IMR-90 (cell line): ENCODE data around the gene TMPRSS3. TPM values are rescaled to one million over a fixed set of nuclear protein-coding genes. Genes with fewer than 3 reads are reported as not detected.

Source experiments
- ATAC-seq: fragments of 200-7000 bp; cut with Tn5 transposase; 2 replicates; pipeline ENCODE4 v1.9.1; 2020; ENCODE audit warnings: low read depth, mild to moderate bottlenecking, moderate library complexity
- BruUV-seq: library from RNA; stranded (reverse); fragments of 400-500 nt; replicated peaks from 2 replicates; lab custom pipeline; 2021; lab: Mats Ljungman, UMichigan
- CTCF ChIA-PET: fragments of 300-600 bp; formaldehyde crosslinking; extraction: SDS; loops from one replicate; lab custom pipeline; 2021; ENCODE audit warnings: antibody characterized with exemption; lab: Yijun Ruan, JAX
- POLR2A ChIA-PET: fragments of 300-600 bp; sonication (Branson Sonifier 250); formaldehyde crosslinking; loops from one replicate; lab custom pipeline; 2022; ENCODE audit warnings: antibody characterized with exemption; ENCODE audit not compliant: unreplicated experiment; lab: Charles Lee
- DNase-seq: peaks from one replicate; pipeline ENCODE4 v3.0.0; 2013
- H2AFZ ChIP-seq: replicated peaks from 2 replicates; pipeline ENCODE3; 2013; ENCODE audit warnings: low read length, mild to moderate bottlenecking; ENCODE audit not compliant: poor library complexity
- H2AK5ac ChIP-seq: 2 replicates; pipeline ENCODE4 v1.6.1; 2013; ENCODE audit warnings: low read depth, low read length, inconsistent platforms
- H2AK9ac ChIP-seq: replicated peaks from 2 replicates; pipeline ENCODE3; 2013; ENCODE audit warnings: mild to moderate bottlenecking, low read depth, low read length, moderate library complexity; ENCODE audit not compliant: poor library complexity
- H2BK120ac ChIP-seq: 2 replicates; pipeline ENCODE4 v1.6.1; 2013; ENCODE audit warnings: low read depth, low read length, inconsistent platforms
- H2BK15ac ChIP-seq: 3 replicates; pipeline ENCODE4 v1.6.1; 2013; ENCODE audit warnings: low read depth, low read length, inconsistent platforms
- H2BK20ac ChIP-seq: 2 replicates; pipeline ENCODE4 v1.6.1; 2013; ENCODE audit warnings: low read depth, mild to moderate bottlenecking, inconsistent platforms, low read length, moderate library complexity
- H2BK5ac ChIP-seq: 2 replicates; pipeline ENCODE4 v1.6.1; 2013; ENCODE audit warnings: mild to moderate bottlenecking, low read depth, low read length, inconsistent platforms; ENCODE audit not compliant: poor library complexity, severe bottlenecking
- H3K14ac ChIP-seq: replicated peaks from 2 replicates; pipeline ENCODE4 v1.6.1; 2013; ENCODE audit warnings: low read depth, low read length, inconsistent platforms
- H3K18ac ChIP-seq: 2 replicates; pipeline ENCODE4 v1.6.1; 2013; ENCODE audit warnings: low read depth, low read length, control low read depth
- H3K23ac ChIP-seq: 2 replicates; pipeline ENCODE4 v1.6.1; 2013; ENCODE audit warnings: low read depth, low read length, inconsistent platforms
- H3K27ac ChIP-seq: 2 replicates; pipeline ENCODE4 v1.5.1; 2013; ENCODE audit warnings: mild to moderate bottlenecking, control low read depth, low read length; ENCODE audit not compliant: insufficient read depth
- H3K27me3 ChIP-seq: 2 replicates; pipeline ENCODE4 v1.6.1; 2013; ENCODE audit warnings: low read length; ENCODE audit not compliant: control insufficient read depth, insufficient read depth
- H3K36me3 ChIP-seq: 2 replicates; pipeline ENCODE4 v1.6.1; 2013; ENCODE audit warnings: low read length, mixed read lengths; ENCODE audit not compliant: control insufficient read depth, insufficient read depth
- H3K4ac ChIP-seq: 2 replicates; pipeline ENCODE4 v1.6.1; 2013; ENCODE audit warnings: low read depth, low read length, inconsistent platforms
- H3K4me1 ChIP-seq: 2 replicates; pipeline ENCODE4 v1.6.1; 2013; ENCODE audit warnings: low read length, mixed read lengths; ENCODE audit not compliant: control insufficient read depth, insufficient read depth
- H3K4me2 ChIP-seq: 2 replicates; pipeline ENCODE4 v1.6.1; 2013; ENCODE audit warnings: low read depth, mild to moderate bottlenecking, control low read depth, low read length, moderate library complexity
- H3K4me3 ChIP-seq: 2 replicates; pipeline ENCODE4 v1.5.1; 2013; ENCODE audit warnings: low read depth, mild to moderate bottlenecking, control low read depth, low read length, moderate library complexity; ENCODE audit not compliant: insufficient read depth
- H3K56ac ChIP-seq: 2 replicates; pipeline ENCODE4 v1.6.1; 2013; ENCODE audit warnings: low read length, inconsistent platforms; ENCODE audit not compliant: insufficient read depth; ENCODE audit errors: extremely low read depth
- H3K79me1 ChIP-seq, 2 experiments: 2 replicates each; pipeline ENCODE4 v1.6.1; 2013; ENCODE audit warnings: low read length in 2 of 2, inconsistent platforms in 1 of 2, low read depth in 1 of 2
- H3K9ac ChIP-seq: 2 replicates; pipeline ENCODE4 v1.6.1; 2013; ENCODE audit warnings: low read depth, low read length, control low read depth
- H3K9me1 ChIP-seq: 2 replicates; pipeline ENCODE4 v1.6.1; 2013; ENCODE audit warnings: low read length, inconsistent platforms; ENCODE audit not compliant: insufficient read depth
- H3K9me3 ChIP-seq: 2 replicates; pipeline ENCODE4 v1.6.1; 2013; ENCODE audit warnings: low read length; ENCODE audit not compliant: control insufficient read depth, insufficient read depth
- H4K20me1 ChIP-seq: 2 replicates; pipeline ENCODE4 v1.6.1; 2013; ENCODE audit warnings: low read length, inconsistent platforms; ENCODE audit not compliant: insufficient read depth
- H4K5ac ChIP-seq: 2 replicates; pipeline ENCODE4 v1.6.1; 2013; ENCODE audit warnings: mild to moderate bottlenecking, low read depth, low read length, control low read depth
- H4K8ac ChIP-seq, 2 experiments: 2 replicates each; pipeline ENCODE4 v1.6.1; 2013; ENCODE audit warnings: low read depth in 2 of 2, low read length in 2 of 2, control low read depth in 1 of 2, inconsistent platforms in 1 of 2
- H4K91ac ChIP-seq: 2 replicates; pipeline ENCODE4 v1.6.1; 2013; ENCODE audit warnings: low read depth, low read length, inconsistent platforms; ENCODE audit not compliant: insufficient read depth
- BHLHE40 ChIP-seq: fragments of 150-350 bp; IDR thresholded peaks from 2 replicates; pipeline ENCODE4 v1.6.1; 2016; ENCODE audit warnings: mild to moderate bottlenecking, low read depth, low read length
- CEBPB ChIP-seq: IDR thresholded peaks from 2 replicates; pipeline ENCODE4 v1.6.1; 2012; ENCODE audit warnings: low read depth, low read length, improper control_type of control experiment
- CHD1 ChIP-seq: IDR thresholded peaks from 2 replicates; pipeline ENCODE4 v1.6.1; 2012; ENCODE audit warnings: low read depth, low read length, improper control_type of control experiment
- ELK1 ChIP-seq: fragments of 150-350 bp; IDR thresholded peaks from 2 replicates; pipeline ENCODE4 v1.6.1; 2016; ENCODE audit warnings: low read depth, mild to moderate bottlenecking, low read length, moderate library complexity, borderline replicate concordance
- MAFK ChIP-seq: IDR thresholded peaks from 2 replicates; pipeline ENCODE4 v1.6.1; 2012; ENCODE audit warnings: low read depth, low read length, improper control_type of control experiment
- POLR2A ChIP-seq: IDR thresholded peaks from 2 replicates; pipeline ENCODE4 v1.6.1; 2012; ENCODE audit warnings: mild to moderate bottlenecking, low read depth, low read length
- RCOR1 ChIP-seq: IDR thresholded peaks from 2 replicates; pipeline ENCODE4 v1.6.1; 2012; ENCODE audit warnings: mild to moderate bottlenecking, low read length, improper control_type of control experiment; ENCODE audit not compliant: insufficient replicate concordance
- RFX5 ChIP-seq: IDR thresholded peaks from 2 replicates; pipeline ENCODE4 v1.8.0; 2012; ENCODE audit warnings: low read depth, mild to moderate bottlenecking, low read length, moderate library complexity
- USF2 ChIP-seq: fragments of 150-350 bp; IDR thresholded peaks from 2 replicates; pipeline ENCODE4 v1.6.1; 2017; ENCODE audit warnings: mild to moderate bottlenecking, antibody characterized with exemption, low read length, low read depth
- WGBS, 2 experiments: methylation state at CpG; one replicate each; pipeline versions ENCODE4 v1.1.5 to v1.1.7; 2013; ENCODE audit warnings: missing lambda C conversion rate in 2 of 2; ENCODE audit not compliant: insufficient read length in 1 of 2; ENCODE audit errors: extremely low coverage in 2 of 2; 5-methylcytosine and 5-hydroxymethylcytosine counted together
- dilution Hi-C: fragments of 300-500 bp; cut with HindIII; formaldehyde crosslinking; loops from one replicate; pipeline ENCODE4 v1.14.3; 2018; ENCODE audit warnings: low sequenced_read_pairs; ENCODE audit not compliant: unreplicated experiment
- in situ Hi-C: fragments of 300-500 bp; cut with MboI; formaldehyde crosslinking; loops from 3 replicates; pipeline ENCODE4 v1.14.3; 2019; ENCODE audit warnings: low sequenced_read_pairs, inconsistent platforms, mixed read lengths
- intact Hi-C: fragments of 100-400 bp; cut with micrococcal nuclease; formaldehyde crosslinking; loops from 2 replicates; pipeline ENCODE4 v1.10.0; 2022
- polyA plus RNA-seq, 3 experiments: library from polyadenylated mRNA; depleted of rRNA; stranded (reverse); fragments of >200 nt; gene quantifications; 2 replicates each; pipeline ENCODE4 v1.2.3, GENCODE V29; 2012; ENCODE audit warnings: low replicate concordance in 1 of 3
- total RNA-seq: library from RNA; depleted of rRNA; stranded (reverse); fragments of >200 nt; gene quantifications from 2 replicates; pipeline ENCODE4 v1.2.3, GENCODE V29; 2012

TMPRSS3 gene
- total and polyA plus RNA-seq, 2 of the 4 experiments (the other 2 are of a cell fraction) = not detected

- Histone ChIP-seq H4K8ac (no peak overlapping the region), H3K23ac (no peak overlapping the region), H2AK9ac (no peak overlapping the region), H3K79me1 (no peaks in the 10 kb centered on the region), H3K18ac (no peak overlapping the region), H3K4ac (no peak overlapping the region), H2BK20ac (no peak overlapping the region), H3K56ac (no peak overlapping the region), H3K36me3 (no peaks in the 10 kb centered on the region), H3K9ac (no peak overlapping the region), H4K5ac (no peak overlapping the region), H2AFZ (no peak overlapping the region), H3K9me3 (no peaks in the 10 kb centered on the region), H4K91ac (no peak overlapping the region), H3K4me3 (no peak overlapping the region), H3K14ac (no peak overlapping the region), H2BK15ac (no peak overlapping the region), H3K9me1 (no peaks in the 10 kb centered on the region), H2BK5ac (no peak overlapping the region), H3K4me1 (no peaks in the 10 kb centered on the region), H3K27ac (no peak overlapping the region), H2BK120ac (no peak overlapping the region), H3K4me2 (no peak overlapping the region), H3K27me3 (peaks cover 8% of the 10 kb centered on the region; the same call in 1 of the 2 replicates), H2AK5ac (no peak overlapping the region), H4K20me1 (no peaks in the 10 kb centered on the region)
- no peak for TF ChIP-seq USF2
- no peak for TF ChIP-seq ELK1
- no peak for TF ChIP-seq CHD1
- no peak for TF ChIP-seq POLR2A
- TF ChIP-seq RFX5 = no peak
- no peak for TF ChIP-seq BHLHE40
- TF ChIP-seq MAFK = no peak
- TF ChIP-seq RCOR1 = no peak
- no peak for TF ChIP-seq CEBPB
- DNase-seq (no peak), ATAC-seq (no peak)
- intact Hi-C loops (no loop called here), in situ Hi-C loops (no loop called here), dilution Hi-C loops (no loop called here)
- ChIA-PET POLR2A (no interaction called here), CTCF (no interaction called here)
- WGBS, 2 experiments = 79% methylated on average over 8 of the region's 23 CpGs; no CpG with 5 or more reads in 1 of the 2 experiments
- BruUV-seq = no TSS peak
Observed at GRCh38 chr21:42405064-42406013, 9.5 kb upstream of the TMPRSS3 start.
